NCI-H128 (cell line): Measurements from ENCODE around the gene KRT86.
"Not testable (repeated sequence)": the region's sequence is repeated elsewhere in the genome, so short reads cannot be mapped to it uniquely, and the experiment has no call there.

Experiments
- DNase-seq: peaks from one replicate; lab custom pipeline; 2025; ENCODE audit not compliant: unreplicated experiment; lab: John Stamatoyannopoulos, UW

The KRT86 gene

GRCh38 chr12:52238916-52239646, 35.4 kb upstream of the KRT86 start:
- DNase-seq = no peak

- DNase-seq = no peak
Measured at GRCh38 chr12:52239767-52240166, 34.7 kb upstream of the KRT86 start.

GRCh38 chr12:52240247-52240646, 34.2 kb upstream of the KRT86 start:
- DNase-seq = not testable (repeated sequence)

DNA sequence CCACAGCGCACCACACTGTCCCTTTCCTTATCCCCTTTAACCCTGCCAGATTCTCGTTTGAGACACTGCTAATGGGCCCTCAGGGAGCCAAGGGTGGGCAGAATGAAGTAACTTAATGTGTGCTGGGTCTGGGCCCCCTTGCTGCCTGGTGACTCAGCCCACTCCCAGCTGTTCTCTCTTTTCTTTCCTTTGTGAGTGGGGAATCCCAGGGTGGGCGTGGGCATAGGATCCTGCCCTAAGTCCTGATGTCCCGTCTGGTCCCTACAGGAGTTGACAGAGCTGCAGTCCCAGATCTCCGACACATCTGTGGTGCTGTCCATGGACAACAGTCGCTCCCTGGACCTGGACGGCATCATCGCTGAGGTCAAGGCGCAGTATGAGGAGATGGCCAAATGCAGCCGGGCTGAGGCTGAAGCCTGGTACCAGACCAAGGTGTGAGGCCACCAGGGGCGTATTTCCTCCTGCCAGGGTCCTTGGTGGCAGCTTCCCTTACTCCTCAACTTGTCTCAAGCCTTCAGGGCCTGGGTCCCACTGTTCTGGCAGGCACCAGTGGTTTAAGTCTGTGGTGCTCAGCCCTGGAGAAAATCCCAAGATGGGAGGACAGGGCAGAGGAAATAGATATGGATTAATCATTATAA, 33.1 kb upstream of the KRT86 start:
- no peak for DNase-seq

- DNase-seq = no peak
Measured at GRCh38 chr12:52242442-52243258, 31.8 kb upstream of the KRT86 start.

- DNase-seq = no peak
Measured at GRCh38 chr12:52243259-52243855, 31.1 kb upstream of the KRT86 start.

DNA sequence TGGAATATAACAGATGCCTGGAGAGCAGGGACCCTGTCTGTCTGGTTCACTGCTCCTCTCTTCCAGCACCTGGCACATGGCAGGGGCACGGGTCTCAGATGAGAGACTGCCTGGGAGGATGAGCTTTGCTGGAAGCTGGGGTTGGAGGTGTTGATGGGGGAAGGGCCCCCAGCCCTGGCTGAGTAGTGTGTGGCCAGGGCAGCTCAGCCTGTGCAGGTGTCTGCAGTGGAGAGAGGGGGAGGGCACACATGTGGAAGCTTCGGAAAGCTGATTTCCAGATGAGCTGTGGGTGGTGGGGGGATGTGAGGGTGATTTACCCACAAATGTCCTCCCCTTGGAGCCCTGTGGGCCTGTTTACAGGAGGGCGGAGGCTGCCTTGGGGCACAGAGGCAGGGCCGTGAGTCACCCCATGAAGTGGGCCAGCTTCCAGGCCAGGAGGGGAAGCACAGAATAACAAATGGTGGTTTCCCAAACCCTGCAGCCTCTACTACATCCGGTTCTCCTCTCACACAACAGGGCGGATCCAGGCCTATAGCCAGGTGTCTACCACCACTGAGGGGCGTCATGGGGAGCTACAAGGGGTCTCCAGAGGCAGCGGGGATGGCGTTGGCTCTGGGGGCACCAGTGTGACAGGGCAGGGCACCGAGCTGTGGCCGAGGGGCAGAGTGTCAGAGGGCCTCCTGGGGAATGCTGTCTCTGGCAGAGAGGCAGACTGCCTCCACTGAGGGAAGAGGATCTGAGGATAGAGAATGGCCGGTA, 30.4 kb upstream of the KRT86 start:
- DNase-seq = no peak

DNA sequence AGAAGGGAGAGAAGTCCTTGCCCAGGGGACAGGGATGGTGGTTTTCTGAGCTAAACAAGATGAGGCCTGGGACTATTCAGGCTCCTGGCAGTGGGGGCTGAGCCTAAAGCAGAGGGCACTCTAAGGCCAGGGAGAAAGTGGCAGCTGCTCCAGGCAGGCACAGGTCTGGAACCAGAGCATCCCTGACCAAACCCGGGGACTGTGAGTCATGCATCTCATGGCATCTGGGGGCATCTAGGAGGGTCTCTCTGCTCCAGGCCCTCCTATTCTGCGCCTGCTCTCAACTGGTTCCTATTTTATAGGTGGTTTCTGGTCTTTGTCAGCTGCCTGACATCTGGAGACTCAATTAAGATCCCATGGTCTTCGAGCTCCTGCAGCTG, 29.8 kb upstream of the KRT86 start:
- DNase-seq = no peak

- no peak for DNase-seq
Measured at GRCh38 chr12:52245259-52245961, 29.0 kb upstream of the KRT86 start.

- DNase-seq = no peak
Measured at GRCh38 chr12:52245962-52246569, 28.4 kb upstream of the KRT86 start.

DNA sequence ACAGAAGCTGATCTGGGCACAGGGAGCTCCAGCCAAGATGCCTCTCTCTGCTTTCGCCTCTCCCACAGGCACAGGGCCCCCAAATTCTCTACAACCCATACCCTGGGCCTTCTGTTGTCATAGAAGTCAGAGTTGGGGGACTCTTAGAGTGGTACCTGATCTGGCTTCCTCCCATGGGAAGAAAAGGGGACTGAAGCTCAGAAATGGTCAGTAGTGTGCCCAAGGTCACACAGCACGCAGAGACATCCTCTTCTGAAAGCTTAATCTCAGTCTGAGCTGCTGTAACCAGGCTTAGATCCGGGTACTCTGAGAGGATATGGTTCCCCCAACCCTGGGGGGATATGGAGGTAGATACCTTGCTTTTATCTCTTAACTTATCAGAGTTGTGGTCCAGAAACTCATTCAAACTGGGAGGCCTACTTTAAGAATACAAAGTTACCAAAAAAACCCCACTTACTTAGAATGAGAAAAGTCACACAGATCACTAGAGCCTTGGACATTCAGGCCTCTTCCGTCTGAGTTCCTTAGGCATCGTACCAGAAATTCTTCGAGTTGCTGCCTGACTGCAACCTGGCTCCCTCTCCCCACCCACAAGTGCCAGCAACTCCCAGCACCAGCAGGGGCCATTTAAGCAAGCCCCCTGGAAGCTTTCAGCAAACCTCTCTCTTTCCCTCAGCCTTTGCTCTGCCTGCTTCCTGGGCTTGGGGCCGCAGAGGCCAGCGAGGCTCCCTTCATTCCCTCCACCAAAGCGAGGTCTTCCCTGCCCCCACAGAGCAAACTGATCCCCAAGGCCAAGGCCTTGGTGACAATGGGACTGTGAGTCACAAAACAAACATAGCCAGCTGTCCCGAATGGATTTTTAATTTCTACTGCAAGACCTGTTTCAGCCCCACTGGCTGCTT, 27.5 kb upstream of the KRT86 start:
- DNase-seq = no peak

- DNase-seq = no peak
Measured at GRCh38 chr12:52247622-52248540, 26.6 kb upstream of the KRT86 start.

DNA sequence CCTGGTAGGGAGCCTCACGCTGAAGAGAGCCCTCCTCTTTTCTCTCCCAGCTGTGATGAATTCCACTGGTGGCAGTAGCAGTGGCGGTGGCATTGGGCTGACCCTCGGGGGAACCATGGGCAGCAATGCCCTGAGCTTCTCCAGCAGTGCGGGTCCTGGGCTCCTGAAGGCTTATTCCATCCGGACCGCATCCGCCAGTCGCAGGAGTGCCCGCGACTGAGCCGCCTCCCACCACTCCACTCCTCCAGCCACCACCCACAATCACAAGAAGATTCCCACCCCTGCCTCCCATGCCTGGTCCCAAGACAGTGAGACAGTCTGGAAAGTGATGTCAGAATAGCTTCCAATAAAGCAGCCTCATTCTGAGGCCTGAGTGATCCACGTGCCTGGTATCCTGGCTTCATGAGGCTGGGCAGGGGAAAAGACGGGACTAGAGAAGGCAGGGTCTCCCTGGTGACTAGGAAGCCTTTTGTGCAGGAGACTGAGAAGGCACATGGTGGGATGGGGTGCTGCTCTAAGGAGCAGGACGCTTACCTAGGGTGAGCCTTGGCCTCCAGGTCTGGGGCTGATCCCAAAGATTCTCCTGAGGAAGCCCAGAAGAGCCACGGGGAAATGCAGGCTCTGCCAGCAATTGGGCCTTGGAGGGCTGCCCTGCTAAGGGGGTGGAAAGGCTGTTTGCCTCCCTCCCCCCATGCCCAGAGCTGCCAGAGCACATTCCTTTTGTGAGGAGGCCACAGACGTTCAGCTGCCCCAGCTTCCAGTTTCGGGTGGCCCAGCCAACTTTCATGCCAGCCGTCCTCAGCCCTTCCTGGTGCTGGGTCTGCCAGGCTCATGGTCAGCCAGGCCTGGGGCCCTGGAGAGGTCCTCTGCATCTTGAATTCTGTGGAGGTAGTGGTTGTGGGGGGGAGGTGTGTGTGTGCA, 25.6 kb upstream of the KRT86 start:
- no peak for DNase-seq

- no peak for DNase-seq
Measured at GRCh38 chr12:52249511-52250047, 24.9 kb upstream of the KRT86 start.

DNA sequence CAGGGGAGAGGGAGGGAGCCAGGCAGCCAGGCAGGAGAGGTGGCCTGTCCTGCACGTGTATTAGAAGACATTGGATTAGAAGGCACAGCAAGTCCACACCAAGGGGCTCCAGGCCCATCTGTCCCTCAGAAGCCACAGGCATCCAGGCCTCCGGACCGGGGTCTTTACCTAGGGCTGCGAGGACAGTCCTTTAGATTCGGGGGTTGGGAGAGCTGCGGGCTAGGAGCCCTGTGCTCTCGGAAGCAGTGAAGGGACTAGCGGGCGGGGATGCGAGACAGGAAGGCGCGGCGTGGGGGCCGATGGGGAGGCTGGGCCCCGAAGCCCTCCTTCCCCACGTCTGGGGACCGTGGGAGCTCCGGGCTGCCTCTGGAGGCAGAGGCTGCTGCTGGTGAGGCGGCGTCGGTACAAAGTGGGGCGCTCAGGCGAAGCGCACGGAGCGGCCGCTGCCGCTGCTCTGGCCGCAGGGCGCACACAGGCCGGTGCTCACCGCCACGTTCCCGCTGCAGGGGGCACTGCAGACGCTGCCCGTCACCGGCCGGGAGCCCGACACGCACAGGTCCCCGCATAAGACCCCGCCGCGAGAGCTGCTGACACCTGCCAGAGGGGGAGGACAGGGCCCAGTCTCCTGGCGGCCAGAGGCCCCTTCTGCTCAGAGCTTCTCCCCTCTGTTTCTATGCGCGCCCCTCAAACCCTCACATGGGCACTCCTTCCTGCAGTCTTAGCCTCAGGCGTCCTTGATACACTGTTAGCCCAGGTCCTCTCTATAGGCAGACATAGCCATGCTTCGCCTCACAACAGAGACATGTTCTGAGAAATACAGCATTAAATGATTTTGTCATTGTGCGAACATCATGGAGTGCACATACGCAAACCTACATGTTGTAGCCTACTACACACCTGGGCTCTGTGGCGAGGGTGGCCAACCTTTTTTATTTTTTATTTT, 24.1 kb upstream of the KRT86 start:
- DNase-seq = no peak
